Glutamatergic neuron (in vitro differentiated cells): ENCODE measurements around the gene STKLD1. TPM values are rescaled to one million over a fixed set of nuclear protein-coding genes. Genes with fewer than 3 reads are reported as not detected.

Source experiments
- DNase-seq: peaks from one replicate; pipeline ENCODE4 v3.0.0; 2022
- H3K27ac Mint-ChIP-seq: one replicate; pipeline ENCODE4 v1.8.0; 2020; ENCODE audit warnings: mild to moderate bottlenecking, mixed read lengths, inconsistent platforms; ENCODE audit not compliant: unreplicated experiment
- H3K27me3 Mint-ChIP-seq: one replicate; pipeline ENCODE4 v1.8.0; 2020; ENCODE audit warnings: mild to moderate bottlenecking, moderate library complexity, mixed read lengths, inconsistent platforms; ENCODE audit not compliant: unreplicated experiment
- H3K36me3 Mint-ChIP-seq: one replicate; pipeline ENCODE4 v1.8.0; 2020; ENCODE audit warnings: mild to moderate bottlenecking, mixed read lengths, inconsistent platforms; ENCODE audit not compliant: unreplicated experiment
- H3K4me1 Mint-ChIP-seq: one replicate; pipeline ENCODE4 v1.8.0; 2020; ENCODE audit warnings: mild to moderate bottlenecking, low read depth, mixed read lengths, inconsistent platforms; ENCODE audit not compliant: unreplicated experiment
- H3K4me3 Mint-ChIP-seq: one replicate; pipeline ENCODE4 v1.8.0; 2020; ENCODE audit warnings: mild to moderate bottlenecking, mixed read lengths, inconsistent platforms; ENCODE audit not compliant: unreplicated experiment
- H3K9me3 Mint-ChIP-seq: one replicate; pipeline ENCODE4 v1.8.0; 2020; ENCODE audit warnings: mild to moderate bottlenecking, moderate library complexity, mixed read lengths, inconsistent platforms; ENCODE audit not compliant: unreplicated experiment
- total RNA-seq: library from RNA; stranded (reverse); fragmentation: NEBNext Ultra II Directional; extraction: Animal tissue kit (Norgen Biotek cat#: 25700); gene quantifications from one replicate; pipeline ENCODE4 v1.2.1, GENCODE V29; 2021; ENCODE audit not compliant: unreplicated experiment
- TF ChIP-seq, protein P1 (sequence below): fragments of 200-600 bp; sonication (generic); IDR thresholded peaks from one replicate; pipeline ENCODE4 v1.5.0; 2021; ENCODE audit not compliant: partially characterized antibody, unreplicated experiment

The STKLD1 gene
- total RNA-seq, 1 donor from 2014 or later, result 2.6 TPM

DNA sequence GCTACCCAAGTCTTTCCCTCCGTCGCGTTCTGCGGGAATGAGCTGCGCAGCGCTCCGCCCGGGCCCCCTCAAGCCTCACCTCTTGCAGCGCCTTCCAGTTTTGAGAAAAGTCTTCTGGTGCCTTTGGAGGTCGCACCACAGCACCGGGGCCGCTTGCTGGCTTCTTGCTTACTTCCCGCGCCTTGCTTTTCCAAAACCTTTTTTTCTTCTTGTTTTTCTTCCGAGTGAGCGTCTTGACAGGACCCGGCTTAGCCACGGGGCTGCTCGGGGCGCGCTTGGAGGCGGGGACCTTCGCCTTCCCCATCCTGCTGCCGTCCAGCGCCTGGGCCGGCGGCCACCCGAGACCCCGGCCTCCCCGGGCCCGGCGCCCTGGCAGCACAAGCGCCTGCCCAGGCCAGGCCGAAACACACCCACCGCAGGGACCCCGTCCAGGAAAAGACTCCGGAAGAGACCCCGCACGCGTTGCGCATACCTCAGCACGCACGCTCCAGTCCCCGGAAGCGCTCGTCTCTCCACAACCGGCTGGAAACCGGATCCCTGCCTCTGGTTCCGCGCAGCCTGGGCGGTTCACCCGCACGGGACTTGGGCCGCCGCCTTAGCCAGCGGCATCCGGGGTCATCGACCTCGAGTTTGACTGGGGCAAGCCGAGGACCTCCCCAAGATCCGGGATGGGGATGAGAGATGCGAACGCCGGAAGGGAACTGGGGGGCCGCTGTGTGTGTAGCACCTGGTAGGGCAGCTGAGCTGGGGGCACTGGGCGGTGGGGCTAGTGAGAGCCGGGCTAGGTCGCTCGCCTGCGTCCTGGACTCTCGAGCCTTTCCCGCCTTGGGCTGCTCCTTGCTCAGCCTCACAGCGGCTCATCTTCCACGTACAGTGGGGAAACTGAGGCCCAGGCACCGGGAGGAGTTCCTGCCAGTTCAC lies 41.6 kb downstream of the STKLD1 start, which contains the start of gene REXO4:
TSS of gene REXO4 (minus strand) at position 470 of the 921 bp plus-strand sequence. CDS start at position 304, 166 bp downstream.
- peaks cover 6% of the 10 kb centered on the region for H3K27me3 Mint-ChIP-seq
- H3K9me3 Mint-ChIP-seq, result peaks cover 4% of the 10 kb centered on the region
- peak within 1 kb of the TSS; percentile 98 for H3K4me3 Mint-ChIP-seq
- TF ChIP-seq, protein P1, sequence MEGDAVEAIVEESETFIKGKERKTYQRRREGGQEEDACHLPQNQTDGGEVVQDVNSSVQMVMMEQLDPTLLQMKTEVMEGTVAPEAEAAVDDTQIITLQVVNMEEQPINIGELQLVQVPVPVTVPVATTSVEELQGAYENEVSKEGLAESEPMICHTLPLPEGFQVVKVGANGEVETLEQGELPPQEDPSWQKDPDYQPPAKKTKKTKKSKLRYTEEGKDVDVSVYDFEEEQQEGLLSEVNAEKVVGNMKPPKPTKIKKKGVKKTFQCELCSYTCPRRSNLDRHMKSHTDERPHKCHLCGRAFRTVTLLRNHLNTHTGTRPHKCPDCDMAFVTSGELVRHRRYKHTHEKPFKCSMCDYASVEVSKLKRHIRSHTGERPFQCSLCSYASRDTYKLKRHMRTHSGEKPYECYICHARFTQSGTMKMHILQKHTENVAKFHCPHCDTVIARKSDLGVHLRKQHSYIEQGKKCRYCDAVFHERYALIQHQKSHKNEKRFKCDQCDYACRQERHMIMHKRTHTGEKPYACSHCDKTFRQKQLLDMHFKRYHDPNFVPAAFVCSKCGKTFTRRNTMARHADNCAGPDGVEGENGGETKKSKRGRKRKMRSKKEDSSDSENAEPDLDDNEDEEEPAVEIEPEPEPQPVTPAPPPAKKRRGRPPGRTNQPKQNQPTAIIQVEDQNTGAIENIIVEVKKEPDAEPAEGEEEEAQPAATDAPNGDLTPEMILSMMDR, result no peak
- H3K27ac Mint-ChIP-seq, result peak within 1 kb of the TSS; percentile 87
- peaks cover 8% of the 10 kb centered on the region for H3K4me1 Mint-ChIP-seq
- no peaks in the 10 kb centered on the region for H3K36me3 Mint-ChIP-seq
- peak; percentile 93 for DNase-seq

DNA sequence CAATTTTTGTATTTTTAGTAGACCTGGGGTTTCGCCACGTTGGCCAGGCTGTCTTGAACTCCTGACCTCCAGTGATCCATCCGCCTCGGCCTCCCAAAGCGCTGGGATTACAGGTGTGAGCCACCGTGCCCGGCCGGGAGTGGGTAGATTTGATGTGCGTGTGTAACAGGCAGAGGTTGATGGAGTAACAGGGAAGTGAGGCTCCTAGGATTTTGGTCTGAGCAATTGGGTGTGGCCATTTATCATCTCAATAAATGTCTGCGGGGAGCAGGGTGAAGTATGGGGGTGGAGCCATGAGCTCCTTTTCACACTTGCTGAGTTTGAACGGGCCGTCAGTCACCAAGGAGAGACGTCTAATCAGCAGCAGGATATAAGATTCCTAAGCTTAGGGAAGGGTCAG lies 42.8 kb downstream of the STKLD1 start:
- peaks cover 8% of the 10 kb centered on the region for H3K4me1 Mint-ChIP-seq
- H3K27me3 Mint-ChIP-seq, result peaks cover 6% of the 10 kb centered on the region
- peak overlapping the region; percentile 98 for H3K4me3 Mint-ChIP-seq
- no peaks in the 10 kb centered on the region for H3K36me3 Mint-ChIP-seq
- no peak for DNase-seq
- peaks cover 4% of the 10 kb centered on the region for H3K9me3 Mint-ChIP-seq
- TF ChIP-seq, protein P1, result no peak
- H3K27ac Mint-ChIP-seq, result peak overlapping the region; percentile 87

DNA sequence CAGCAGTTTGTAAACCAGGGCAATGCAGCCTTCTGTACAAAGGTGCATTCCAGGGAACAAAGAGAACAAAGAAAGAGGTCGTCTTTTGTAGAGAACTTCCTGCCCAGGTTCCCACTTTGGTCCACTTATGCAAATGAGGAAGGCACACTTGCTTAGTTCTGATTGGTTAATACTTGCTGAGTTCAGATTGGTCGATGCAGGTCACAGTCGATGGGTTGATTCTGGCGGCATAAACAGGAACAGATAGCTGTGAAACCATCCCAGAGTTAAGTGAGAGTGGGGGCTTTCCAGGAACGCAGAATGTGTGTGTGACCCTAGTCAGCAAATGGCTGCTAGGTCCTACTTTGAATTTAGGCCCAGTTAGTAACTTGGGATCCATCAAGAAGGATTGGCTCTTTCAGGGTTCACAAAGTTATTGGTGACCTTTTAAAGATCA lies 44.2 kb downstream of the STKLD1 start:
- no peak overlapping the region for H3K4me3 Mint-ChIP-seq

DNA sequence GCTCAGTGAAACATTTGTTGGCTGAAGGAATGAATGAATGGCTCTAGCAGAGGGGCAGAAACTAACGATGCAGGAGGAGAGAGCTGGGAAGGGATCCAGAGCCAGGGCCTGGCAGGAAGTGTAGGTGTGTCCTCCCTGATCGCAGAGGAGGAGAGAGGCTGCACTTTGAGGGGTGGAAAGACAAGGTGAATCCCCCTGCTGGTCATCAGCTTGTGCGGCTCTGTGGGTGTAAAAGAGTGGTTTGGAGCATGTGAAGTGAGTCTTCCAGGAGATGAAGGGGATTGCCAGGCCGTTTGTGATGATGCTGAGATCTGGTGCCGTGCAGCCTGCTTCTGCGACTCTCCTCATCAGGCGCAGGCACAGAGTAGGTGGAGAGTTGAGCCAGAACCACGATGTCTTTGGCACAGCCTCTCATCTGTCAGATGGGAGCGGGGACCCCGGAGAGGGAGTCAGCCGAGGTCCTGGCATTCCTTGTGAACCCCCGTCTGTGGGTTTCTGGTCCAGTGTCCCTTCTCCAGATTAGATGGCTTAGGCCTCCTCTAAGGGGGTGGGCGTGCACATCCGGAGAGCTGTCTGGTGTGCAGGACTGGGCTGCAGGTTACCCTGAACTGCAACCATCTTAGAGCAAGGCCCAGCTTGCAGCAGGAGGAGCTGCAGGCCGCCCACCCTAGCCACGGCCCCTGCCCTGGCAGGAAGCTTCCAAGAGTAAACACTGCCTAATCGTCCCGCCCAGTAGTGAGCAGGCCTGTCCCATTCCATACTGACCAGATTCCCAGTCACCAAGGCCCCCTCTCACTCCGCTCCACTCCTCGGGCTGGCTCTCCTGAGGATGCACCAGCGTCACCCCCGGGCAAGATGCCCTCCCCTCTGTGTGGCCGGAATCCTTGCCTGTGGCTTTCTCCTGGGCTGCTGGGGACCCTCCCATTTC lies 45.7 kb downstream of the STKLD1 start, which contains the start of gene ADAMTS13:
TSS of gene ADAMTS13 (plus strand) at position 753 of the 928 bp plus-strand sequence. CDS start at position 830, 77 bp downstream.
- H3K27me3 Mint-ChIP-seq, result peaks cover 6% of the 10 kb centered on the region
- TF ChIP-seq, protein P1, result no peak
- peaks cover 5% of the 10 kb centered on the region for H3K9me3 Mint-ChIP-seq
- peak within 1 kb of the TSS; percentile 6 for H3K4me3 Mint-ChIP-seq
- peaks cover 8% of the 10 kb centered on the region for H3K4me1 Mint-ChIP-seq
- no peak for DNase-seq
- H3K27ac Mint-ChIP-seq, result peak within 1 kb of the TSS; percentile 28
- H3K36me3 Mint-ChIP-seq, result no peaks in the 10 kb centered on the region

More for the DNA sequence above, 44.2 kb downstream of the STKLD1 start:
- no peaks in the 10 kb centered on the region for H3K36me3 Mint-ChIP-seq
- no peak overlapping the region for H3K27ac Mint-ChIP-seq
- peaks cover 8% of the 10 kb centered on the region for H3K4me1 Mint-ChIP-seq
- TF ChIP-seq, protein P1, result no peak
- DNase-seq, result no peak
- H3K27me3 Mint-ChIP-seq, result peaks cover 6% of the 10 kb centered on the region
- peaks cover 4% of the 10 kb centered on the region for H3K9me3 Mint-ChIP-seq
